ENCODE results near the gene PCNX1. TPM values are rescaled to one million over a fixed set of nuclear protein-coding genes. Genes with fewer than 3 reads are reported as not detected.
A peak's percentile ranks its signal among the peaks of the same experiment; 100 is the strongest.

Gene PCNX1
- total and polyA plus RNA-seq, 12 donors, result 11.3 to 196 (median 106) TPM

DNA sequence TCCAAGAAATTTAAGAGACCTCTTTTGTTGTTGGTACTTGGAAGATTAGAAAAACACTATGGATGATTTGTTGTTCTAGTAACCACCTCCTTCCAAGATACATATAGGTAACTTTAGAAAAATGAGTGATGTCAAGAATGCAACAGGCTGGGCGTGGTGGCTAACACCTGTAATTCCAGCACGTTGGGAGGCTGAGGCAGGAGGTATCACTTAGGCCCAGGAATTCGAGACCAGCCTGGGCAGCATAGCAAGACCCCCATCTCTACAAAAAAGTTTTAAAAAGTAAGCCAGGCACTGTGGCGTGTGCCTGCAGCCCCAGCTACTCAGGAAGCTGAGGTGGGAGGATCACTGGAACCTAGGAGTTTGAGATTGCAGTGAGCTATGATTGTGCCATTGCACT, 97.8 kb downstream of the PCNX1 start:
- no peak for TF ChIP-seq POLR2A (IDR thresholded peaks at IDR 0.05)
- TF ChIP-seq, protein P1, sequence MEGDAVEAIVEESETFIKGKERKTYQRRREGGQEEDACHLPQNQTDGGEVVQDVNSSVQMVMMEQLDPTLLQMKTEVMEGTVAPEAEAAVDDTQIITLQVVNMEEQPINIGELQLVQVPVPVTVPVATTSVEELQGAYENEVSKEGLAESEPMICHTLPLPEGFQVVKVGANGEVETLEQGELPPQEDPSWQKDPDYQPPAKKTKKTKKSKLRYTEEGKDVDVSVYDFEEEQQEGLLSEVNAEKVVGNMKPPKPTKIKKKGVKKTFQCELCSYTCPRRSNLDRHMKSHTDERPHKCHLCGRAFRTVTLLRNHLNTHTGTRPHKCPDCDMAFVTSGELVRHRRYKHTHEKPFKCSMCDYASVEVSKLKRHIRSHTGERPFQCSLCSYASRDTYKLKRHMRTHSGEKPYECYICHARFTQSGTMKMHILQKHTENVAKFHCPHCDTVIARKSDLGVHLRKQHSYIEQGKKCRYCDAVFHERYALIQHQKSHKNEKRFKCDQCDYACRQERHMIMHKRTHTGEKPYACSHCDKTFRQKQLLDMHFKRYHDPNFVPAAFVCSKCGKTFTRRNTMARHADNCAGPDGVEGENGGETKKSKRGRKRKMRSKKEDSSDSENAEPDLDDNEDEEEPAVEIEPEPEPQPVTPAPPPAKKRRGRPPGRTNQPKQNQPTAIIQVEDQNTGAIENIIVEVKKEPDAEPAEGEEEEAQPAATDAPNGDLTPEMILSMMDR (IDR thresholded peaks at IDR 0.05), result no peak
- DNase-seq, result no peak
- Histone ChIP-seq H3K36me3 (replicated peaks in 1 of 2) (no peaks in the 10 kb centered on the region), H3K4me1 (replicated peaks in 1 of 2) (peaks cover 6 to 43% of the 10 kb centered on the region in 2 donors), H3K27me3 (no peaks in the 10 kb centered on the region), H3K4me3 (no peak overlapping the region), H3K27ac (no peak overlapping the region), H3K9me3 (replicated peaks in 1 of 3) (no peaks in the 10 kb centered on the region)
- intact Hi-C loops (cut with DNase I), result no loop called here
- WGBS, 4 donors, result 93 to 100% (median 96%) methylated on average over 4 of the region's 4 CpGs

DNA sequence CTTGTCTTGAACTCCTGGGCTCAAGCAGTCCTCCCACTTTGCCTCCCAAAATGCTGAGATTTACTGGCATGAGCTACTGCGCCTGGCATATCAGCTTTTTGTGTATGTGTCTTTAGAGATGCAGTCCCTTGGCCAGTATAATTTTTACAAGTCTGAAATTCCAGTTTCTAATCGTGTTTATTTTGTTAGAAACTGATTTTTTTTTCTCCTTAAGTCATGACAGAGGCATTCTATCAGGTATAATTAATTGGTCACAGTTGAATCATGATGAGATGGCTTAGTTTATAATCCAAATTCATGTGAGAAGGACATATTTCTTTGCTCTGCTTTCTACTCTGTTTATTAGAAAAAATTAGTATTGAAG, 98.9 kb downstream of the PCNX1 start:
- Histone ChIP-seq H3K27me3 (no peaks in the 10 kb centered on the region), H3K36me3 (replicated peaks in 1 of 2) (no peaks in the 10 kb centered on the region), H3K9me3 (replicated peaks in 1 of 3) (no peaks in the 10 kb centered on the region), H3K4me1 (replicated peaks in 1 of 2) (peaks cover 6 to 48% of the 10 kb centered on the region in 2 donors), H3K4me3 (no peak overlapping the region), H3K27ac (no peak overlapping the region)
- TF ChIP-seq, protein P1 (IDR thresholded peaks at IDR 0.05), result no peak
- TF ChIP-seq POLR2A (IDR thresholded peaks at IDR 0.05), result no peak
- intact Hi-C loops (cut with DNase I), result no loop called here
- WGBS, 4 donors, result 53 to 73% (median 64%) methylated on average over 2 of the region's 2 CpGs
- no peak for DNase-seq

DNA sequence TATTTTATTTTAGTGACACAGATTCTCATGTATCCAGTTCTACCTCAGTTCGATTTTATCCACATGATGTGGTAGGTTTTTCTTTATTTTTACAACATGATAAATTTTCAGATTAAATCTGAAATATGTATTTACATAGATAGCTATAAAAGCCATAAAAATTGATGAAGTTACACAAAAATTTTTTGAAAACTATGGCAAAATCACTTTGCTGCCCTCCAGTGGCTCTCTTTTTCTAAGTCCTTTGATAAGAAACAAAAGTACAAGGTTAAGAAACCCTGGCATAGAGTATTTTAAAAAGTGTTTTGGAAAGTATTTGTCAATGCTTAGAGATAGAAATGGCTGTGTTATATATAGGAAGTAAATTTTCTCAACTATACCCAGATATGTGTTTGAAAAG, 104.2 kb downstream of the PCNX1 start:
- H3K4me3 ChIP-seq, result no peak overlapping the region
- H3K9me3 ChIP-seq (replicated peaks in 1 of 3), result no peaks in the 10 kb centered on the region
- no peak overlapping the region for H3K27ac ChIP-seq
- intact Hi-C loops (cut with DNase I), result no loop called here
- H3K36me3 ChIP-seq (replicated peaks in 1 of 2), result peaks cover 0 to 10% of the 10 kb centered on the region in 2 donors
- DNase-seq, result no peak
- TF ChIP-seq POLR2A (IDR thresholded peaks at IDR 0.05), result no peak
- TF ChIP-seq, protein P1 (IDR thresholded peaks at IDR 0.05), result peak in 4 of 6 experiments; percentile 14 to 40 (median 30)
- 54 to 78% (median 61%) methylated on average over 1 of the region's 1 CpG for WGBS, 4 donors
- peaks cover 0 to 28% of the 10 kb centered on the region in 2 donors for H3K4me1 ChIP-seq (replicated peaks in 1 of 2)
- no peaks in the 10 kb centered on the region for H3K27me3 ChIP-seq

DNA sequence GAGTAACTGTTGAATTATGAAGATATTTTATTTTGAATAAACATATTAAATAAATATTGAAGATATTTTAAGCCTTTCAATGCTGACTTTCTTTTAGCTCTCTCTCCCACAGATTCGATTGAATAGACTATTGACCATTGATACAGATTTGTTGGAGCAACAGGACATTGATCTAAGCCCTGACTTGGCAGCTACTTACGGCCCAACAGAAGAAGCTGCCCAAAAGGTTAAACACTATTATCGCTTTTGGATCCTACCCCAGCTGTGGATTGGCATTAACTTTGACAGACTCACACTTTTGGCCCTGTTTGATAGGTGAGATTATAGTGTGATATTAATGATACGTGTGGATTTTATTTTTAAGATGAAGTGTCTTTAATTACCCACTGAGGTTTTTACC, 105.6 kb downstream of the PCNX1 start:
- Histone ChIP-seq H3K27me3 (no peaks in the 10 kb centered on the region), H3K27ac (no peak overlapping the region), H3K9me3 (replicated peaks in 1 of 3) (no peaks in the 10 kb centered on the region), H3K4me3 (no peak overlapping the region), H3K4me1 (replicated peaks in 1 of 2) (peaks cover 0 to 16% of the 10 kb centered on the region in 2 donors), H3K36me3 (replicated peaks in 1 of 2) (peaks cover 0 to 10% of the 10 kb centered on the region in 2 donors)
- no peak for DNase-seq
- 84 to 93% (median 90%) methylated on average over 4 of the region's 4 CpGs for WGBS, 4 donors
- intact Hi-C loops (cut with DNase I), result no loop called here
- TF ChIP-seq, protein P1 (IDR thresholded peaks at IDR 0.05), result no peak
- TF ChIP-seq POLR2A (IDR thresholded peaks at IDR 0.05), result no peak

Measured in adrenal gland (tissue), 12 donors.